HCT116 (cell line): ENCODE measurements around the gene ATF2. TPM values are rescaled to one million over a fixed set of nuclear protein-coding genes. Genes with fewer than 3 reads are reported as not detected.

ENCODE experiments used
- ATAC-seq: fragments of 200-7000 bp; cut with Tn5 transposase; 2 replicates; pipeline ENCODE4 v1.9.1; 2020; ENCODE audit warnings: mild to moderate bottlenecking, moderate library complexity
- BruUV-seq: library from RNA; stranded (reverse); fragments of 400-500 nt; replicated peaks from 2 replicates; lab custom pipeline; 2021; lab: Mats Ljungman, UMichigan
- CTCF ChIA-PET: fragments of 300-600 bp; sonication (Branson Sonifier 250); formaldehyde crosslinking; loops from one replicate; lab custom pipeline; 2021; ENCODE audit warnings: antibody characterized with exemption; lab: Charles Lee
- POLR2A ChIA-PET: fragments of 300-600, 350-600 bp; sonication (Branson Sonifier 250); formaldehyde crosslinking; loops from one replicate; lab custom pipeline; 2021; ENCODE audit warnings: antibody characterized with exemption; lab: Charles Lee
- RAD21 ChIA-PET, 2 experiments: fragments of 300-600 bp; sonication (Branson Sonifier 250); formaldehyde crosslinking; loops; one replicate each; lab custom pipeline; 2023; ENCODE audit warnings: low total read pairs in 2 of 2; ENCODE audit not compliant: uncharacterized antibody in 2 of 2, unreplicated experiment in 2 of 2, low non-redundant PET in 1 of 2; lab: Charles Lee
- DNase-seq: peaks from one replicate; pipeline ENCODE4 v3.0.0-alpha.2; 2010; ENCODE audit warnings: low read depth, low spot score
- H2AFZ ChIP-seq: fragments of 200-600 bp; shearing (Covaris generic), sonication (generic); 2 replicates; pipeline ENCODE4 v1.6.1; 2017; ENCODE audit warnings: low read depth, mixed run types, mixed read lengths, antibody characterized with exemption, low read length; ENCODE audit not compliant: poor library complexity, severe bottlenecking
- H3K27ac ChIP-seq: 2 replicates; pipeline ENCODE4 v1.5.1; 2012; ENCODE audit warnings: low read depth, low read length
- H3K27me3 ChIP-seq: fragments of 200-600 bp; sonication (generic); 2 replicates; pipeline ENCODE4 v1.6.1; 2016; ENCODE audit warnings: mixed run types, low read length, mixed read lengths; ENCODE audit not compliant: insufficient read depth
- H3K36me3 ChIP-seq, 2 experiments: fragments of 200-500 bp in 1 of 2; fragments of 200-600 bp in 1 of 2; sonication (Bioruptor generic) in 1 of 2; sonication (generic) in 1 of 2; 2 replicates each; pipeline versions ENCODE4 v1.5.1 to v1.6.1; 2014 to 2016; ENCODE audit warnings: low read length in 2 of 2, inconsistent platforms in 1 of 2, mixed read lengths in 1 of 2, mixed run types in 1 of 2; ENCODE audit not compliant: insufficient read depth in 2 of 2, control insufficient read depth in 1 of 2
- H3K4me1 ChIP-seq, 2 experiments: fragments of 200-600 bp in 1 of 2; sonication (generic) in 1 of 2; 2 replicates each; pipeline versions ENCODE4 v1.5.1 to v1.6.1; 2012 to 2017; ENCODE audit warnings: low read length in 2 of 2, inconsistent platforms in 1 of 2, mild to moderate bottlenecking in 1 of 2, mixed read lengths in 1 of 2, mixed run types in 1 of 2, moderate library complexity in 1 of 2; ENCODE audit not compliant: insufficient read depth in 2 of 2, control insufficient read depth in 1 of 2
- H3K4me2 ChIP-seq: fragments of 200-600 bp; sonication (generic); 2 replicates; pipeline ENCODE4 v1.6.1; 2017; ENCODE audit warnings: mixed run types, low read length, mixed read lengths
- H3K4me3 ChIP-seq, 2 experiments: fragments of 200-600 bp in 1 of 2; sonication (generic) in 1 of 2; replicated peaks in 1 of 2; 2 replicates each; pipeline ENCODE4 v1.5.1; 2011 to 2016; ENCODE audit warnings: low read length in 2 of 2, control low read depth in 1 of 2, low read depth in 1 of 2, mild to moderate bottlenecking in 1 of 2, mixed read lengths in 1 of 2, mixed run types in 1 of 2
- H3K79me2 ChIP-seq: fragments of 200-600 bp; sonication (generic); 2 replicates; pipeline ENCODE4 v1.6.1; 2017; ENCODE audit warnings: mild to moderate bottlenecking, mixed run types, low read length, moderate library complexity, mixed read lengths; ENCODE audit not compliant: insufficient read depth
- H3K9ac ChIP-seq: fragments of 200-600 bp; sonication (generic); 2 replicates; pipeline ENCODE4 v1.6.1; 2016; ENCODE audit warnings: low read length, mixed read lengths
- H3K9me2 ChIP-seq: fragments of 200-600 bp; sonication (generic), shearing (Covaris generic); 2 replicates; pipeline ENCODE4 v1.6.1; 2017; ENCODE audit warnings: mixed run types, mild to moderate bottlenecking, moderate library complexity; ENCODE audit not compliant: insufficient read depth
- H3K9me3 ChIP-seq, 2 experiments: fragments of 200-500 bp in 1 of 2; fragments of 200-600 bp in 1 of 2; sonication (Bioruptor generic) in 1 of 2; sonication (generic) in 1 of 2; 2 replicates each; pipeline ENCODE4 v1.6.1; 2014 to 2017; ENCODE audit warnings: low read length in 2 of 2, mixed read lengths in 2 of 2, inconsistent platforms in 1 of 2, low read depth in 1 of 2, mild to moderate bottlenecking in 1 of 2, mixed run types in 1 of 2, moderate library complexity in 1 of 2; ENCODE audit not compliant: control insufficient read depth in 1 of 2, insufficient read depth in 1 of 2
- H4K20me1 ChIP-seq: fragments of 200-600 bp; sonication (generic), shearing (Covaris generic); 2 replicates; pipeline ENCODE4 v1.6.1; 2017; ENCODE audit warnings: mixed run types, mild to moderate bottlenecking, moderate library complexity; ENCODE audit not compliant: insufficient read depth
- ATF3 ChIP-seq: IDR thresholded peaks from 2 replicates; pipeline ENCODE4 v1.6.1; 2012
- CBX3 ChIP-seq: IDR thresholded peaks from 2 replicates; pipeline ENCODE4 v1.6.1; 2012; ENCODE audit warnings: low read depth
- CTCF ChIP-seq, 3 experiments: fragments of 200-600 bp in 1 of 3; sonication (generic) in 1 of 3; IDR thresholded peaks in 2 of 3; conservative IDR thresholded peaks in 1 of 3; 2 replicates each; pipeline ENCODE4 v1.5.1; 2012 to 2017; ENCODE audit warnings: low read depth in 2 of 3, low read length in 2 of 3, antibody characterized with exemption in 1 of 3, borderline replicate concordance in 1 of 3, control low read depth in 1 of 3, mild to moderate bottlenecking in 1 of 3, mixed read lengths in 1 of 3, mixed run types in 1 of 3, moderate library complexity in 1 of 3; ENCODE audit not compliant: insufficient read depth in 1 of 3
- ELF1 ChIP-seq: IDR thresholded peaks from 2 replicates; pipeline ENCODE4 v1.6.1; 2012; ENCODE audit warnings: low read depth, borderline replicate concordance
- EZH2 ChIP-seq: fragments of 200-600 bp; sonication (generic); IDR thresholded peaks from 2 replicates; pipeline ENCODE4 v1.6.1; 2017; ENCODE audit warnings: antibody characterized with exemption, mixed run types
- EZH2phosphoT487 ChIP-seq: fragments of 200-600 bp; IDR thresholded peaks from 2 replicates; pipeline ENCODE4 v1.6.1; 2018; ENCODE audit warnings: antibody characterized with exemption, borderline replicate concordance
- MAX ChIP-seq: IDR thresholded peaks from 2 replicates; pipeline ENCODE4 v1.6.1; 2012
- POLR2A ChIP-seq: IDR thresholded peaks from 2 replicates; pipeline ENCODE4 v1.7.0; 2011; ENCODE audit warnings: borderline replicate concordance; ENCODE audit not compliant: insufficient read depth, insufficient read length; ENCODE audit errors: extremely low read depth
- POLR2AphosphoS5 ChIP-seq: IDR thresholded peaks from 2 replicates; pipeline ENCODE4 v1.6.1; 2011; ENCODE audit warnings: mild to moderate bottlenecking, low read depth, low read length, moderate library complexity
- REST ChIP-seq: IDR thresholded peaks from 2 replicates; pipeline ENCODE4 v1.6.1; 2012; ENCODE audit warnings: low read depth
- SIN3A ChIP-seq: IDR thresholded peaks from 2 replicates; pipeline ENCODE4 v1.6.1; 2012; ENCODE audit warnings: low read depth
- SP1 ChIP-seq: IDR thresholded peaks from 2 replicates; pipeline ENCODE4 v1.6.1; 2012; ENCODE audit warnings: low read depth
- TCF7L2 ChIP-seq: IDR thresholded peaks from 2 replicates; pipeline ENCODE4 v1.7.0; 2011; ENCODE audit warnings: borderline replicate concordance, inconsistent platforms; ENCODE audit not compliant: insufficient read depth, insufficient read length; ENCODE audit errors: extremely low read depth
- YY1 ChIP-seq: IDR thresholded peaks from 2 replicates; pipeline ENCODE4 v1.6.1; 2011; ENCODE audit warnings: low read length, low read depth, moderate library complexity, mild to moderate bottlenecking; ENCODE audit not compliant: insufficient replicate concordance; ENCODE audit errors: extremely low read depth
- ZBTB33 ChIP-seq: IDR thresholded peaks from 2 replicates; pipeline ENCODE4 v1.6.1; 2011; ENCODE audit warnings: mild to moderate bottlenecking, low read length, moderate library complexity; ENCODE audit not compliant: insufficient replicate concordance; ENCODE audit errors: extremely low read depth
- ZFX ChIP-seq: fragments of 450-650 bp; IDR thresholded peaks from 2 replicates; pipeline ENCODE4 v1.6.1; 2017
- ZNF274 ChIP-seq: fragments of 200-500 bp; sonication (Bioruptor generic); IDR thresholded peaks from 2 replicates; pipeline ENCODE4 v1.6.1; 2014; ENCODE audit warnings: mild to moderate bottlenecking, low read depth, low read length, inconsistent platforms
- intact Hi-C: fragments of 100-400 bp; cut with micrococcal nuclease; formaldehyde crosslinking; loops from 2 replicates; pipeline ENCODE4 v1.10.0; 2022
- total RNA-seq: library from RNA; stranded (reverse); gene quantifications from one replicate; pipeline ENCODE4 v1.2.1, GENCODE V29; 2021; ENCODE audit not compliant: unreplicated experiment

The ATF2 gene
- total RNA-seq, 1 experiment from 2014 or later: 29.6 TPM

- no peak for ATAC-seq
- Histone ChIP-seq H3K4me1 (peaks cover 3 to 13% of the 10 kb centered on the region in 2 experiments; a peak in 2 of 4 replicates), H3K79me2 (peaks cover 94% of the 10 kb centered on the region), H3K4me3 (no peak overlapping the region), H3K9me3 (no peaks in the 10 kb centered on the region), H3K27me3 (no peaks in the 10 kb centered on the region), H3K27ac (no peak overlapping the region), H3K4me2 (no peak overlapping the region), H3K9ac (no peak overlapping the region), H2AFZ (no peak overlapping the region), H3K36me3 (no peaks in the 10 kb centered on the region), H3K9me2 (no peaks in the 10 kb centered on the region), H4K20me1 (no peaks in the 10 kb centered on the region; the same call in 1 of the 2 replicates)
- intact Hi-C loops: no loop called here
- ChIA-PET CTCF (no interaction called here), RAD21 (no interaction called here), POLR2A (interaction anchor here (1.4 kb wide), 1 partner anchor 10 kb away, joined by 3 read pairs; no protein-coding TSS in a partner anchor)
- no peak for DNase-seq
- TF ChIP-seq CTCF (IDR thresholded peaks at IDR 0.05 in 2 of 3, conservative IDR thresholded peaks at IDR 0.05 in 1 of 3; ENCODE audit: borderline replicate concordance in 1 of 3, insufficient read depth in 1 of 3, low read depth in 2 of 3, low read length in 2 of 3): no peak
- TF ChIP-seq YY1: no peak
- TF ChIP-seq ELF1: no peak
- TF ChIP-seq ZFX: no peak
- TF ChIP-seq REST: no peak
- TF ChIP-seq EZH2phosphoT487: no peak
- TF ChIP-seq SIN3A: no peak
- no peak for TF ChIP-seq EZH2
- no peak for TF ChIP-seq ZBTB33
- TF ChIP-seq TCF7L2: no peak
- no peak for TF ChIP-seq MAX
- TF ChIP-seq POLR2A: no peak
- TF ChIP-seq SP1: no peak
- no peak for TF ChIP-seq ATF3
- TF ChIP-seq ZNF274: no peak
- TF ChIP-seq CBX3: no peak
- no peak for TF ChIP-seq POLR2AphosphoS5
- no TSS peak for BruUV-seq
These were observed 9.1 kb downstream of the ATF2 start for GRCh38 chr2:175158894-175159293.
